NCI-H2171 treated with DMSO at 0.1 percent for 48 hours (cell line): ENCODE measurements around the gene SEMG2.

Experiments
- DNase-seq: peaks from one replicate; lab custom pipeline; 2025; lab: John Stamatoyannopoulos, UW

SEMG2 gene

GRCh38 chr20:45230631-45231030, 9.5 kb downstream of the SEMG2 start:
- DNase-seq: peak; percentile 12

DNA sequence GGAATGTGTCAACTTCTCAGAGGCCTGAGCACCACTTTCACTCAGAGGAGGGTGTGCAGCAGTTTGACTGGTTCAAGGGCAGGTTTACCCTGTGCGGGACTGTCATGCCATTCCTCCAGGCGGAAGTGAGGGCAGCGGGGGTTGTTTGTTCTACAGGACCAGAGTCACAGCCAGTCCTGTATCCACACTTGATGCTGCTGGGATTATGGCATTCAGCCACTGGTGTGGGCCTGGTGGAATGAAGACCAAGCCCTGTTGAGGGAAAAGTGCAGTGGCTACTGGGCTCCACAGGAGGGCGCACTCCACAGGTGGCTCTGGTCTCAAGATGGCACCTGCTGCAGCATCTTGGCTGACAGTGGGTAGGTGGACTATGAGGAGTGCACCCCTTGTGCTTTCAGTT, 14.8 kb downstream of the SEMG2 start:
- no peak for DNase-seq

- DNase-seq: no peak
Measured at GRCh38 chr20:45238139-45238538, 17.0 kb downstream of the SEMG2 start.

DNA sequence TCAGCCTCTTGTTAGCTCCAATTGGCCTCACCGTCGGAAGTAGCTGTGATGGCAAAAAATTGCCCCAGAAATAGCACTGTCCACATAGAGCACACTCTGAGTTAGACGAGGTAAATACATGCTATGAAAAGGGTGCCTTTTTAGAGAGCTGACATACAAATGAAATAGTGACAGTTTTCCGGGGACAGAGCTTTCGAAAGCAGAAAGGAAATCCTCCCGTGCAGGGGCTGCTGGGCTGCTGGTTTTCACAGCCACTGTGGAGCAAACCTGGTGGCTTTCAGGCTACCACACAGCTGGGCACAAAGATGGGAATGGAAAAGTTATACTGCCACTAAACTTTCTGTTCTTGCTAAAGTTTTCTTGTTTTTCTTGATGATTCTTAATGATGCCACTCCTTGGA, 24.9 kb downstream of the SEMG2 start:
- no peak for DNase-seq

DNA sequence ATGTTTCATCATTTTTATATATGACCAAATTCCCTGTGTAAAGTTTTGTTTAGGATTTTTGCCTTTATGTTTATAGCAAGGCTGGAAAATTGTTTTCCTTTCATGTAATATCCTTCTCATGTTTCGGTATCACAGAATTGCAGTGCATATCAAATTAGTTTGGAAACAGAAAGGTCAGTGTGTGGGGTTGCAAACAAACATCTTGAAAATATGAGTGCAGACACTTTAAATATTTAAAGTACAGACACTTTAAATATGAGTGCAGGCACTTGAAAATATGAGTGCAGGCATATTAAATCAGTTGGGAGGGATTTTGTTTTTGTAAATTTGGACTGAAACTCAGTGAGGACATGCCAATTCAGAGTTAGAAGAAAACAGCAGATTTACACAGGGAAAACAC, 26.7 kb downstream of the SEMG2 start:
- no peak for DNase-seq

GRCh38 chr20:45248609-45249008, 27.4 kb downstream of the SEMG2 start:
- DNase-seq: no peak

- DNase-seq: no peak
Measured at GRCh38 chr20:45251884-45252560, 30.8 kb downstream of the SEMG2 start.

DNA sequence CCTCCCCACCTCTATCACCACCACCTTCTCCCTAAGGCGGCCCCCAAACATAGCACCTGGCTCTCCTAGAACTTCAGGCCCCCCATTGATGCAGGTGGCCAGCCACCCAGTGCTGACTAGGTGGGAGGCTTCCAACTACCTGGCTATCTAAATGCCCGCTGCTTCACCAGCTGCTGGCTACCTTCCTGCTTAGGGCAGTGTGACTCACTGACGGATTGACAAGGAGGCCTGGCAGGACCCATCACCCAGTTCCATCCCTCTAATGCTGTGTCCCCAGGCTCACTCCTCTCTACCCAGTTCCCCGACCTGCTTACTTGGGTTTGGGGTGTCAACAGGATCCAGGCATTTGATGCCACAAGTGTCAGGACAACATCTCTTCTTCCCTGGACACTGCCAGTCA, 32.1 kb downstream of the SEMG2 start:
- no peak for DNase-seq

- DNase-seq: no peak
Measured at GRCh38 chr20:45254383-45255262, 33.5 kb downstream of the SEMG2 start, which contains the start of gene SLPI. Gene SLPI (minus strand): TSS chr20:45254564. CDS start chr20:45254543, 21 bp downstream.

DNA sequence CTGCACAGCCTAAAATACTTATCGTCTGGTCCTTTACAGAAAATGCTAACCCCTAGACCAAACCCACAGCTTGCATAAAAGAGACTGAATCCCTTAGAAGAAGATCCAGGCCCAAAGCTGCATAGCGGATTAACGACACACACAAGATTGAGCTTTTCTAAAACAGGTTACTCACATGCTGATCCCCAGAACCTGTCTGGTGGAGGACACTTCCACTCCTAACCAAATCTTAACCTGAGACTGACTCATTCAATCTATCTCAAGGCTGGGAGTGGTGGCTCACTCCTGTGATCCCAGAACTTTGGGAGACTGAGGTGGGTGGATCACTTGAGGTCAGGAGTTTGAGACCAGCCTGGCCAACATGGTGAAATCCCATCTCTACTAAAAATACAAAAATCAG, 36.0 kb downstream of the SEMG2 start:
- DNase-seq: no peak

DNA sequence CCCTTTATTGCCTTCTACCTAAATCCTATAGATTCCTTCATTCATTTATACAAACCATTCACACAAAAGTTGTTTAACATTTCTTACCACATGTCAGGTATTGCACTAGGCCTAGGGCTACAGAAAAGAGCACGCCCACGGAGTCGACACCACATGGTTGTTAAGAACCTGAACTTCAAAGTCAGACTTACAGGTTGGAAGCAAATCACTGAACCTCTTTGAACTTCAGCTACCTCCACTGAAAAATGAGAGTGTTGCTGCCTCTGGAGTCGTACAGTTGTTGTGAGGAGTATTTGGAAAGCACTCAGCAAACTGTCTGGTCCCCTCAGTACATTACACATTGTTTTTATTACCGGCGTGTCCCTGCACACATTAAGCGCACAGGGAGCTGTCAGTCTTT, 36.5 kb downstream of the SEMG2 start:
- no peak for DNase-seq

GRCh38 chr20:45258259-45258658, 37.1 kb downstream of the SEMG2 start:
- no peak for DNase-seq

DNA sequence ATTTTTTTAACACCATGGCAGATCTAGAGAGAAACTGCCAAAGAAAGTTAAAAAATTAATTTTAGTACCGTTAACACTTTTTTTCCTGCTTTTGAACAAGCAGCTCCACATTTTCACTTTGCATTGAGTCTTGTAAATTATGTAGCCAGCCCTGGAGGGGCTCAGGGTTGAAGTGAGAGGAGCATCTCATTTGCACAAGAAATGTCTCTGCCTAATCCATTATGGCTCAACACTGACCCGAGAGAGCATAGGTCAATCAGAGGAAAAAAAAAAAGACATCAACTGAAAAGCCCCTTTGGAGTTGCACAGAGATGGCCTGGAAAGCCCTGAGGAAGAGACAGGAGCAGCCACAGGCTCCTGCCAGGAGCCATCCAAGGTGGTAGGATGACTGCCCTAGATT, 37.5 kb downstream of the SEMG2 start:
- no peak for DNase-seq

DNA sequence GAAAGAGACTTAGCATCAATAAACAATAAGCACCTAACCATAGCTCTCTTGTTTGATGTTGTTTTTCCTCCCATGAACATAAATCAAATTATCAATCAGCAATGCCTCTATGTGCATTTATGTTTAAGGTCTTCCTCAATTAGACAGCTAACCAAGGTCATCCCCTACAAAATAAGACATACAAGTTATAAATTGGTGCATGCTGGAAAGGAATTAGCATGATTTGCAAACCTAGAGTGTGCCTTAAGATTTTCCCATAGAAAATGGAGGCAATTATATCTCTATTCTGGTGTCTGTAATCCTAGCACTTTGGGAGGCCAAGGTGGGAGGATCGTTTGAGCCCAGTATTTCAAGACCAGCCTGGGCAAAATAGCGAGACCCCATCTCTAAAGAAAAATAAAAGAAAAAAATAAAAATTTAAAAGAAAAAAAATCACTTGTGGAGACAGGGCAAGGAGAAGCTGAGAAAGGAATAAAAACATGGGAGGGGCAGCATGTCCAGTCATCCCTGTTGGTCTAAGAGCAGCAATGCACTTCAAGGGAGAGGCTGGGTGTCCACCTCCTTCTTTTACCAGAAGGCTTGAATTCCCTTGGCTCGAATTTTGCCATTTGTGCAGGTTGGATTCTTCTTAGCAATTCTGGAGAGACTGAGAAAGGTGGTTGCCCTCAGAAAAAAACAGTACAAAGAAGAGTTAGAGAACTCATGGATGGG, 42.5 kb downstream of the SEMG2 start:
- no peak for DNase-seq

DNA sequence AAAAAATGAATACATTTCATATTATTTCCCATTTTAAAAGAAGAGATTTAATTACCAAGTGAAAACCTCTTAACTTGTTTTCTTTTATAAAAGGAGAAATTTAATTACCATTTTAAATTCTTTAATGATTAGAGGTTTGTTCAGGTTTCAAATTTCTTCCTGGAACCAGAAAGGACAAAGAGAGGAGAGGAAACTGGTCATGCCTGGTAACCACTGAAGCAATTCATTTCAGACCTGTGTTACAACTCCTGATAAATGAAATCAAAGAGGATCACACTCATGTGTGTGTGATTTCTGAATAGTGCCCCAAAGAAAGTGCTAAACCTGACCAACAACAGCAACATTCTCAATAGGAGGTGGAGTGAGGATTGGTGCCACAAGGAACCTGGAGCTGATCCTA, 45.8 kb downstream of the SEMG2 start:
- DNase-seq: no peak

- DNase-seq: no peak
Measured at GRCh38 chr20:45268531-45268930, 47.4 kb downstream of the SEMG2 start.

DNA sequence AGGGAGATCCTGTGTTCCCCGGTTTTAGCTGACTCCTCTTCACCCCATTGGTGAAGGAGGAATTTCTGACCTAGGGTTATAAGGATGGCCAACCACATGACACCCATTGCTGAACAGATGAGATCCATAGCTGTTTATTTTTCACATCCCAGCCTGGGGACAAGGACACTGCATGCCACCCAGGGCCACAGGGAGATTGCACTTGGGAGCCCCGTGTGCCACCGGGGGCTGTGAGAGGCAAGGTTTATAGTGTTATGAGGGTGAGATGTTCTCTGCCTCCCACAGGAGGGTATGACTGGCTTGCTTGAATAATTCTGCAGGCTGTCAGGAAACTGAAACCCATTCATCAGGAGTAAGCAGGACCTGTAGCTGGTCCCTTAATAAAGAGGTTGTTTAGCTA, 47.9 kb downstream of the SEMG2 start:
- DNase-seq: no peak

- DNase-seq: no peak
Measured at GRCh38 chr20:45269754-45270270, 48.6 kb downstream of the SEMG2 start.
